ENCODE measurements around the gene HHATL.

The HHATL gene

GRCh38 chr3:42742259-42742658 is 39.7 kb upstream of the HHATL start:
- no peak for DNase-seq
- TF ChIP-seq POLR2A (IDR thresholded peaks at IDR 0.05; ENCODE audit: low read length) (no peak), GATA1 (IDR thresholded peaks at IDR 0.05; ENCODE audit: low read depth, low read length) (no peak)

GRCh38 chr3:42741796-42742195 is 39.2 kb upstream of the HHATL start:
- no peak for DNase-seq
- TF ChIP-seq GATA1 (IDR thresholded peaks at IDR 0.05; ENCODE audit: low read depth, low read length) (no peak), POLR2A (IDR thresholded peaks at IDR 0.05; ENCODE audit: low read length) (no peak)

DNA sequence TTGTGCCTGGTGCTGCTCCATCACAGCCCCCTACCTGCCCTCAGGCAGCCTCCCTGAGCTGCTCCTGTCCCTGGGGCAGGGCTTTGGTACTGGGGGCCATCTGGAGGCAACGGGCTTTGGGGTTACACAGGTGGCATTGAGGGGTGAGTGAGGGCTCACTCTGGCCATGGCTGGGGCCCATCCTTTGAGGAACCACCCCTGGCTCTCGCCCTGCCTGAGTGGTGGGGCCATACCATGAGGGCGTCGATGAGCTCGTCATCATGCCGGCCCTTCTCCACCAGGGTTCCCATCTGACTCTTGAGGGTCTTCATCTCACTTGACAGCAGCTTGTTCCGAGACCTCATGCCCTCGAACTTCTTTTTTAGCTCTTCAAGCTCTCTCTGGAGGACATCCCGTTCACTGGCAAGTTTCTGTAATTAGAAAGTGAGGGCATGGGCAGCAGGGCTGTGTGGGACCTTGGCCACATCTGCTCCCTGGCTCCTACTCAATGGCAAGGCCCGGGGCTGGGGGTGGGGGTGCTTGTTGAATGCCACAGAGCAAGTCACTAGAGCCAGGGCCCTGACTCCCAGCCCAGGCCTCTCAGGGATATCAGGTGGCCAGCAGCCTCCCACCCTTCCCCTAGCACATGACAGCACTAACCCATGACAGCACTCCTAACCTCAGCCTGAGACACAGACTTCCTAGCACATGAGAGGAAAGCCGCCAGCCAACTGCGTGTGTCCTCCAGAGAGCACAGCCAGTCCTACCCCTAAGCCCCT is 37.0 kb upstream of the HHATL start:
- TF ChIP-seq GATA1 (IDR thresholded peaks at IDR 0.05; ENCODE audit: low read depth, low read length) = no peak
- TF ChIP-seq POLR2A (IDR thresholded peaks at IDR 0.05; ENCODE audit: low read length) = no peak
- DNase-seq = no peak

DNA sequence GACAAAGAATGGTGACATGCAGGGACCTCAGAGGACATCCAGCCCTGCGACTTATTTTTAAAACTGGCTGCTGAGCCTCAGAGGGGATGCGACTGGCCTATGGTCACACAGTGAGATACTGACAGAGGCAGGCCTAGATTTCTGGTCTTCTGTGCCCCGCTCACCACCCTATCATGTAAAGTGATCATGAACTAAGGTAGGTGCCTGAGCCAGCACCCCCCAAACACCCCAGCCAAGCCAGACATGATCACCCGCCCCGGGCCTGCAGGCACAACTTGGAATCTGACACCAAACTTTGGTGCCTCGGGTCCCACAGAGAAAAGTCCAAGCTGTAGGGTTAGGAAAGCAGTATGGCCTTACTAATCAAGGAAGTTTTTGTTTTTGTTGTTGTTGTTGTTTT is 33.9 kb upstream of the HHATL start:
- TF ChIP-seq GATA1 (IDR thresholded peaks at IDR 0.05; ENCODE audit: low read depth, low read length) (no peak), POLR2A (IDR thresholded peaks at IDR 0.05; ENCODE audit: low read length) (no peak)
- no peak for DNase-seq

GRCh38 chr3:42736081-42736480 is 33.5 kb upstream of the HHATL start:
- DNase-seq = no peak

GRCh38 chr3:42735615-42736014 is 33.0 kb upstream of the HHATL start:
- TF ChIP-seq POLR2A (IDR thresholded peaks at IDR 0.05; ENCODE audit: low read length) (no peak), GATA1 (IDR thresholded peaks at IDR 0.05; ENCODE audit: low read depth, low read length) (no peak)
- DNase-seq = no peak

More at GRCh38 chr3:42736081-42736480, 33.5 kb upstream of the HHATL start:
- TF ChIP-seq POLR2A (IDR thresholded peaks at IDR 0.05; ENCODE audit: low read length) = no peak
- no peak for TF ChIP-seq GATA1 (IDR thresholded peaks at IDR 0.05; ENCODE audit: low read depth, low read length)

- TF ChIP-seq POLR2A (IDR thresholded peaks at IDR 0.05; ENCODE audit: low read length) = no peak
- no peak for TF ChIP-seq GATA1 (IDR thresholded peaks at IDR 0.05; ENCODE audit: low read depth, low read length)
- DNase-seq = no peak
Observed at GRCh38 chr3:42735019-42735418, 32.4 kb upstream of the HHATL start.

DNA sequence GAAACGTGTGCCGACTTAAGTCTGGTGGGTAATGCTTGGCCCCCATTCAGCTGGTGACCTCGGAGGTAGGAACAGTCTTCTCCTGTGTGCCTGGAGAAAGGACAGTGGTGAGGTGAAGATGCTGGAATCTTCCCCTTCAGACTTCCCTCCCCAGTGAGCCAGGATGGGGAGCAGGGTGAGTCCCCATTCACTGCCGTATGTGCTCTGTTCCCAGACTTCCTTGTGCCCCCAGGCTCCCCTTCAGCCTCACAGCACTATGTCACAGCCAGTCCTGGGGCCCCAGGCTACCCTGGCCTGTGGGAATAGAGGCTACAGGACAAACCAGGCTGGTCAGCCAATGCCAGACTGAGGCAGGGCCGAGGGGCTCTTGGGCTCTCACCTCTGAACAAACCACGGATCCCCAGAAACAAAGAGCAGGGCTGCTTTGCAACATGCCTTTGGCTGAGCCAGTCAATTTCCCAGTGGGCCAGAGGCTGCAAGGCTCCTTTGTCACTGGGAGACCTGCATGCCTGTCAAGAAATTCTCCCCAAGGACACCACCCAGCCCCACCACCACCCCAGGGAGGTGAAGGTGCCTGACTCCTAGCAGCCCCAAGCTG is 31.8 kb upstream of the HHATL start:
- TF ChIP-seq GATA1 (IDR thresholded peaks at IDR 0.05; ENCODE audit: low read depth, low read length) (no peak), POLR2A (IDR thresholded peaks at IDR 0.05; ENCODE audit: low read length) (no peak)
- no peak for DNase-seq

GRCh38 chr3:42733501-42734262 is 31.1 kb upstream of the HHATL start:
- no peak for TF ChIP-seq GATA1 (IDR thresholded peaks at IDR 0.05; ENCODE audit: low read depth, low read length)
- TF ChIP-seq POLR2A (IDR thresholded peaks at IDR 0.05; ENCODE audit: low read length) = no peak
- DNase-seq = no peak

DNA sequence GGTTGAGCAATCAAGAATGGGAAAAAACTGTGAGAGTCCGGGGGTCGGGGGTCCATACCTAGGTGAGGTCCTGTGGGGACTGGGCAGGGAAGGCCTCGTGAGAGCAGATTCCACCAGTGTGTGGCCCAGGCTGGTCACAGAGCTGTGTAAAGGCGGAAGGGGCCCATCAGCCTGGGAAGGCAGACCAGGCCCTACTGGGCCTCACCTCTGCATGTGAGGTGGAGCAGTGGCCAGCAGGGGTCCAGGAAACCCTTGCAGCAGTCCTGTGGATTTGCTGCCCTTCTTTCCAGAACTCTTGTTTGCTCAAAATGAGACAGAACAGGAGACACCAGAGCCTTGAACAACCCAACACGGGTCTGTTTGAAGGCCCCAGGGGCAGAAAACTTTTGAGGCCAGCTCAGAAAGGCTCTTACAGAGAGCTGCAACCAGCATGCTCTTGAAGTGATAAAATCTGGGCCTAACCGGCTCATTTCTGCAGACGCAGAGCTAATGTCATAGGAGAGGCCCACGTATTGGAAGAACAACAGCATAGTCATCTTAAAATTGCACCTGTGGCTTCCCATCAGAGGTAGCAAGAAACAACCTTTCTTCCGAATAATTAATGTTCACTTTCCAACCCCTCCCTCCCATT is 30.3 kb upstream of the HHATL start:
- no peak for DNase-seq
- TF ChIP-seq POLR2A (IDR thresholded peaks at IDR 0.05; ENCODE audit: low read length) (no peak), GATA1 (IDR thresholded peaks at IDR 0.05; ENCODE audit: low read depth, low read length) (no peak)

- no peak for TF ChIP-seq POLR2A (IDR thresholded peaks at IDR 0.05; ENCODE audit: low read length)
- no peak for TF ChIP-seq GATA1 (IDR thresholded peaks at IDR 0.05; ENCODE audit: low read depth, low read length)
Observed at GRCh38 chr3:42732196-42732828, 29.7 kb upstream of the HHATL start.

GRCh38 chr3:42731476-42732195 is 29.0 kb upstream of the HHATL start:
- DNase-seq = no peak
- TF ChIP-seq GATA1 (IDR thresholded peaks at IDR 0.05; ENCODE audit: low read depth, low read length) = no peak
- no peak for TF ChIP-seq POLR2A (IDR thresholded peaks at IDR 0.05; ENCODE audit: low read length)

More at GRCh38 chr3:42732196-42732828, 29.7 kb upstream of the HHATL start:
- no peak for DNase-seq

Data from erythroblast (primary cell).